Measurements from ENCODE around the gene SPNS3.

Gene SPNS3

DNA sequence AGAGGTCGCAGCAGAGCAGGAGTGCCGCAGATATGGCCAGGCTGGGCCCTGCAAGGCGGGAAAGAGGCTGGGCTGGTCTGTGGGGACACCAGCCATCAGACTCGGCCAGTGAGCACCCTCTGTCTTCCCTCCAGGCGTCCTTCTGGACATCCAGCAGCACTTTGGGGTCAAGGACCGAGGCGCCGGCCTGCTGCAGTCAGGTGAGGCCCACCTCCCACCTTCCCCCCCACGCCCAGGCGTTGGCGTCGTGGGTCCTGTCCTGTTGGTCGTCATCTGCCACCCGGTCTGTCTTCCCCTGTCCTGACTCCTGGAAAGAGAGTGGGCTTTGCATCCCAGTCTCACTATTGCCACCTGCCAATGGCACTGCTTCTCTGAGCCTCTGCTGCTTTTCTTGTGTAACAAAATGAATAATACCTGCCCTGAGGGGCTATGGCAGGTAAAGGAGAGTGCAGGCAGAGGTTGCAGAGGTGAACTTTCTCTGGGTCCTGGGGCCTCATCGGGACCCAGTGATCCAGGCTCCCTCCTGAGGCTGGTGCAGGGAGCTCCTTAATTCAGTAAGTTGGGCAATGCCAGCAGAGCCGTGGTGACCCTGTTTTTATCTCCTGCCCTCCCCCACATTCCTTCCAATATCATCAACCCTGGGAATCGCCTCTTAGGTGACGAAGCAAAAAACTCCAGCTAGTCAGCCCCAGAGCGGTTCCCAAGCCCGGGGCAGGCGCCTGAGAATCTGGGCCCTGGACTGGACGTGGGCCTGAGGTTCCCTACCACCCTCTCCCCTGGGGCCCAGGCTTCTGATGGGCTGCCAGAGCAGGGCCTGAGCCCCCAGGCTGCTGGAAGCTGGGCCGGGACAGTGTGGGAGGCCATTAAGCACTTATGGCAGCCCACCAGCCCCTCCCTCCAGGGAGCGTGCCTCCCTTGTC is 79.6 kb downstream of the SPNS3 start:
- Histone ChIP-seq H3K36me3 (ENCODE audit: control insufficient read depth, insufficient read depth, low read length) (no peaks in the 10 kb centered on the region), H3K27ac (ENCODE audit: low read depth, low read length) (no peak overlapping the region), H3K9me3 (ENCODE audit: control insufficient read depth, insufficient read depth, low read depth, low read length) (no peaks in the 10 kb centered on the region), H3K4me1 (ENCODE audit: control insufficient read depth, insufficient read depth, low read length) (peaks cover 10% of the 10 kb centered on the region; the same call in 1 of the 2 replicates), H3K4me3 (ENCODE audit: low read depth, low read length) (no peak overlapping the region), H3K27me3 (ENCODE audit: control insufficient read depth, insufficient read depth, low read length) (peaks cover 4% of the 10 kb centered on the region; the same call in 1 of the 2 replicates), H3K9ac (ENCODE audit: low read length) (no peak overlapping the region)

DNA sequence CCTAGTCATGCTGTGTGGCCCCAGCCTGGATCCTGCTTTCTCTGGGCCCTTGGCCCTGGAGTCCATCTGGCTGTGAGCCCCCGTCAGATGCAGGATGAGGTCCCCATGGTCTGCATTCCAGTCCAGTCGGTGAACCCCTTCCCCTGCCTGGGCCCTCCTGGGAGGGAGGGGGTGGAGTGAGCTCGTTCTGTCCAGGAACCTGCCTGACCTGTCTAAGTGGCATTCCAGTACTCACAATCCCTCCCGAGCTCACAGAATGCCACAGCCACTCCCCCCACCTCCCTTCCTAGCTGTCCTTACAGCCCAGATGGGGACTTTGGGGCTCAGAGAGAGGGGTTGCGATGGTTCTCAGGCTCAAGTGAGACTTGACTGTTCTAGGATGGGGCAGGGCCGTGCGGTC is 80.5 kb downstream of the SPNS3 start:
- Histone ChIP-seq H3K4me3 (ENCODE audit: low read depth, low read length) (no peak overlapping the region), H3K36me3 (ENCODE audit: control insufficient read depth, insufficient read depth, low read length) (no peaks in the 10 kb centered on the region), H3K27ac (ENCODE audit: low read depth, low read length) (no peak overlapping the region), H3K9me3 (ENCODE audit: control insufficient read depth, insufficient read depth, low read depth, low read length) (no peaks in the 10 kb centered on the region), H3K9ac (ENCODE audit: low read length) (no peak overlapping the region), H3K4me1 (ENCODE audit: control insufficient read depth, insufficient read depth, low read length) (peaks cover 13% of the 10 kb centered on the region), H3K27me3 (ENCODE audit: control insufficient read depth, insufficient read depth, low read length) (peaks cover 7% of the 10 kb centered on the region; the same call in 1 of the 2 replicates)

DNA sequence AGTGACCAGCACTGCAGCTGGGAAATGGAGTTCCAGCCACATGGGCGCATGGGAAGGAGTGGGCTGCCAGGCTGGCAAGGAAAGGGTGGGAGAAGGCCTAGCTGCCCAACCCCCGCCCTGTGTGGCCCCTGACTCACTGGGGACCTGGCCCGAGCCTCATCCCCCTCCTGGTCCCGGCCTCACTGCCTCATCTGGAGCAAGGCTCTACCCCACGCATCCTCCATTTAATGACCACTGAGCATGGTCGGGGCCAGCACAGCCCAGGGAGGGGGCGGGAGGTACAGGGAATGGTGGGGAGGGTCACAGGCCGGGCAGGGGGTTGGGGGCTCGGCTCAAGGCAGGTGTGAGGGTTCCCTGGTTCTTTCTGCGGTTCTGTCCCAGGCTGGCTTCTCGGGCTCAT is 81.0 kb downstream of the SPNS3 start:
- H3K9me3 ChIP-seq (ENCODE audit: control insufficient read depth, insufficient read depth, low read depth, low read length) = no peaks in the 10 kb centered on the region
- H3K27ac ChIP-seq (ENCODE audit: low read depth, low read length) = no peak overlapping the region
- no peak overlapping the region for H3K4me3 ChIP-seq (ENCODE audit: low read depth, low read length)
- no peak overlapping the region for H3K9ac ChIP-seq (ENCODE audit: low read length)
- H3K4me1 ChIP-seq (ENCODE audit: control insufficient read depth, insufficient read depth, low read length) = peaks cover 18% of the 10 kb centered on the region
- H3K27me3 ChIP-seq (ENCODE audit: control insufficient read depth, insufficient read depth, low read length) = peaks cover 7% of the 10 kb centered on the region; the same call in 1 of the 2 replicates
- H3K36me3 ChIP-seq (ENCODE audit: control insufficient read depth, insufficient read depth, low read length) = no peaks in the 10 kb centered on the region

DNA sequence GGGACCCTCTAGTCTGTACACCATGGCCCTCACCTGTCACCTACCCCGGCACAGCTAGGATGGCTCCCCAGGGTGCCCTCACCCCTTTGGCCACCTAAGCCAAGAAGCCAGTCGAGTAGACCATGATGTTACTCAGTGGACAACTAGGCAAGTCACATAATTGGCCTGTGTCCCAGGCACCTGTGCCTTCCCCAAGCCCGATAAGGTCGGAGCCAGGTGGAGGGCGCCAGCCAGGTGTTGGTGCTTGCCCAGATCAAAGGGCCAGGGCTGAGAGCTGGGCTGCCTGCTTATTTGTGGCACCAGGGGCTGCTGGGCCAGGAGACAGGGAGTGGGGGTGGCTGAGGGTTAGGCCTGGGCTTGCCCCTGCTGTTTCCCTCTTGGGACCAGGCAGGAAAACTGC is 81.8 kb downstream of the SPNS3 start:
- H3K27me3 ChIP-seq (ENCODE audit: control insufficient read depth, insufficient read depth, low read length) = peaks cover 9% of the 10 kb centered on the region; the same call in 1 of the 2 replicates
- H3K27ac ChIP-seq (ENCODE audit: low read depth, low read length) = no peak overlapping the region
- no peaks in the 10 kb centered on the region for H3K9me3 ChIP-seq (ENCODE audit: control insufficient read depth, insufficient read depth, low read depth, low read length)
- H3K4me3 ChIP-seq (ENCODE audit: low read depth, low read length) = no peak overlapping the region
- H3K36me3 ChIP-seq (ENCODE audit: control insufficient read depth, insufficient read depth, low read length) = no peaks in the 10 kb centered on the region
- H3K9ac ChIP-seq (ENCODE audit: low read length) = no peak overlapping the region
- peaks cover 18% of the 10 kb centered on the region for H3K4me1 ChIP-seq (ENCODE audit: control insufficient read depth, insufficient read depth, low read length)

DNA sequence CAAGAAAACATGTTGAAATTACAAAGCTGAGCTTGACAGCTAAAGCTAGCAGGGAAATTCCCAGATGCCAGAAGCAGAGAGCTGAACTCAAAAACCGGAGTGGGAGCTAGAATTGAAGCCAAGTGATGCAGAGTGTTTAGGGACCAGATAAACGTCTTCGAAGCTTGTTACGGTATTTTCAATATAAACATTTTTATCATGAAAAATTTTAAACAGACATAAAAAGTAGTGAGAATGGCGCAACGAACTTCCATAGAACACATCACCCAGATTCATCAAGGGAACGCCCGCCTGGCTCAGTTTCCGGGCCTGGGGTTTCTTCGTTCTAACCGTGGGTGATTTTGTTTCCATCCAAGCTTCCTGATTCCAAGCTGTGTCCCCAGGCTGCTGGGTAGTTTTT is 83.0 kb downstream of the SPNS3 start:
- Histone ChIP-seq H3K27ac (ENCODE audit: low read depth, low read length) (no peak overlapping the region), H3K4me3 (ENCODE audit: low read depth, low read length) (no peak overlapping the region), H3K27me3 (ENCODE audit: control insufficient read depth, insufficient read depth, low read length) (peaks cover 8% of the 10 kb centered on the region; the same call in 1 of the 2 replicates), H3K36me3 (ENCODE audit: control insufficient read depth, insufficient read depth, low read length) (no peaks in the 10 kb centered on the region), H3K4me1 (ENCODE audit: control insufficient read depth, insufficient read depth, low read length) (peaks cover 18% of the 10 kb centered on the region), H3K9me3 (ENCODE audit: control insufficient read depth, insufficient read depth, low read depth, low read length) (no peaks in the 10 kb centered on the region), H3K9ac (ENCODE audit: low read length) (no peak overlapping the region)

DNA sequence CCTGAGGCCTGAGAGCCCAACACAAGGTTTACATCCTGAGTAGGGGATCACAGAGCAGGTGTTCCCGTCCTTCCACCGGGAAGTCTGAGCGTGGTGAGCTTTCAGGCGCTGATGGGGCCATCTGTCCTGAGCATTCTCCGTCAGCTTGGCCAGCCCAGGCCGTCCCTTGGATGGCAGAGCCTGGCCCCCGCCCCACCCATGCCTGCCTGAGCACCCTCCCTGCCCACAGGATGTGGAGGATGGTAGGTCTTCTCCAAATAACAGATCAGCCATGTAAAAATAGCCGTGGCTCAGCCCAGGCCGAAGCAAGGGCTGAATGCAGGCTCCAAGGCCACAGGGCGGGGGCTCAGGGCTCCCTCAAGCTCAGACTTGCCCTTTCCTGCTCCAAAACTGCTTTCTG is 85.2 kb downstream of the SPNS3 start:
- Histone ChIP-seq H3K4me1 (ENCODE audit: control insufficient read depth, insufficient read depth, low read length) (peaks cover 15% of the 10 kb centered on the region), H3K9me3 (ENCODE audit: control insufficient read depth, insufficient read depth, low read depth, low read length) (no peaks in the 10 kb centered on the region), H3K27me3 (ENCODE audit: control insufficient read depth, insufficient read depth, low read length) (peaks cover 17% of the 10 kb centered on the region; the same call in 1 of the 2 replicates), H3K9ac (ENCODE audit: low read length) (no peak overlapping the region), H3K27ac (ENCODE audit: low read depth, low read length) (no peak overlapping the region), H3K36me3 (ENCODE audit: control insufficient read depth, insufficient read depth, low read length) (no peaks in the 10 kb centered on the region), H3K4me3 (ENCODE audit: low read depth, low read length) (no peak overlapping the region)

DNA sequence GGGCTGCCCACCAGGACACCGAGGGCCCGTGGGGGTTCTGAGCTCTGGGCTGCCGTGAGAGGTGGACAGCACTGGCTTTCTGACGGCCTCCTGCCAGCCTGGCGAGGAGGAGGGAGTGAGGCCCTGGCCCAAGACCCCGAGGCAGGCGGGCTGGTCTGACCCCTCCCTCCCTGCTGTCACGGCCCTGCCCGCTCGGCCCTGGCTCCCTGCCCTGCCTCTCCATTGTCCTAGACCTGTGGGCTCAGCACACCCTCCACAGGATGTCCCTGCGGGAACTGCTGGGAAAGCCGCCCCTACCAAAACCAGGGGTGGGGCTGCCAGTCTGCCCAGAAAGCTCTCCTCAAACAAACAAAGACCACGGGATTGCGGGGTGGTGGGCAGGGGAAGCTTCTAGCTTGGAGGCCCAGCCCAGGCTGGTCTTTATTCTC is 85.6 kb downstream of the SPNS3 start:
- H3K9ac ChIP-seq (ENCODE audit: low read length) = no peak overlapping the region
- no peak overlapping the region for H3K4me3 ChIP-seq (ENCODE audit: low read depth, low read length)
- H3K9me3 ChIP-seq (ENCODE audit: control insufficient read depth, insufficient read depth, low read depth, low read length) = no peaks in the 10 kb centered on the region
- no peaks in the 10 kb centered on the region for H3K36me3 ChIP-seq (ENCODE audit: control insufficient read depth, insufficient read depth, low read length)
- peaks cover 11% of the 10 kb centered on the region; the same call in 1 of the 2 replicates for H3K4me1 ChIP-seq (ENCODE audit: control insufficient read depth, insufficient read depth, low read length)
- H3K27me3 ChIP-seq (ENCODE audit: control insufficient read depth, insufficient read depth, low read length) = peaks cover 20% of the 10 kb centered on the region; the same call in 1 of the 2 replicates
- H3K27ac ChIP-seq (ENCODE audit: low read depth, low read length) = no peak overlapping the region

DNA sequence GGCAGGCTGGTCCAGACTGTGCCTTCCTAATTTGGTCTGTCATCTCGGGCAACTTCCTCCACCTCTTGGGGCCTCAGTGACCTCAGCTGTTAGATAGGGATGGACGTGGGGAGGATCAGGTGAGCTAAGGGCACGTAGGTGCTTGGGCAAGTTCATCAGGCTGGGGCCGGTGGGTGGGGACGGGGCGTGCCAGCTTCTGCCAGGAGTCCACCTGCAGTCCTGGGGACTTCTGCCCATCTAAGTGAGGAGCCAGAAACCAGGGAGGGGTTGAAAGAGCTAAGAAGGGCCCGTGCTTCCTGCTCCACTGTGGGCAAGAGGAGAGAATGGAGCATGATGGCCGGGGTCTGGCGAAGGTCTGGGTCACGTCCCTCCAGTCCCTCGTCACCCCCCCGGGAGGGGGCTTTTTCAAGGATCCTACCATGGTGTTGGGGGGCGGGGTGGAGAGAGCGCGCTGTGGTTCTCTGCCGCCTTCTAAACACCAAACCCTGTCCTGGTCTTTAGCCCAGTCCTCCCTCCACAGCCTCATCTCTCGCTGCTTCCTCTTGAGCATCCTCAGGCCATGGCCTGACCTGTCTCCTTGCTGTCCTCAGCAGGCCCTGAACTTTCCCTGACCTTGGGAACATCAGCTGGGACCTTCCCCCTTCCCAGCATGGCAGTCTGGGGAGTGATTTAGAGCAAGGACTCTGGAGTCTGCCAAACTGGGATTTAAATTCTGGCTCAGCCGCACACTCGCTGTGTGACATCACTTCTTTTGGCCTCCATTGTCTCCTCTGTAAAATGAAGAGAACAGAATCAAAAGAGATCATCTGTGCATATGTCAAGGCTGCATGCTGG is 86.5 kb downstream of the SPNS3 start:
- peaks cover 8% of the 10 kb centered on the region; the same call in 1 of the 2 replicates for H3K4me1 ChIP-seq (ENCODE audit: control insufficient read depth, insufficient read depth, low read length)

DNA sequence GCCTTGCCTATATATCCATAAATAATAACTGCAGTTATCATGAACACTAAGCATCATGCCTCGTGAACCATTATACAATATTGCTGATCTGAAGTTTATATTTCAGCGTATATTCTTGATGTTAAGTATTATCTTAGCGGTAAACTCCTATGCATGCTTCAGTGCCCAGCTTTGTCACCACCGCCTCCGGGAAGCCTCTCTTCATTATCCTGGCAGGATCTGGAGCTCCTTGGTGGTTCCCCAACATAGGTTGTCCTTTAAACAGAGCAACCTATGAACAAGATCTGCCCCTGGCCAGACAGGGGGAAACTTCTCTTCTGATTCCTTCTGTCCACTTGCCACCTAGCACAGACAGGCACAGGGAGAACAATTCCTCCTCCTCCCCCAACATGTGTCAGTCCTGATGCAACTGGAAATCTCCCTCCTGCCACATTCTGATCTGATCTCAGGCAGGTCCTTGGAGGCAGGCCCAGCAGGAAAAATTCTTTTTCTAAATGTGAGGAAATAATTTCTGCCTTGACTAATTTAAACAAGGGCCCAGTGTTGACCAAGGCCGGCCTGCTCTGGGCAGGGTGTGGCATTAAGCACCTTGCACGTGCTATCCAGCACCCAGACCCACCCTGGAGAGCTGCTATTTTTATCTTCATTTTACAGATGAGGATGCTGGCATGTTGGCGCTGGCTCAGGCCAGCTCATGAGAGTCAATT is 87.3 kb downstream of the SPNS3 start:
- H3K9me3 ChIP-seq (ENCODE audit: control insufficient read depth, insufficient read depth, low read depth, low read length) = no peaks in the 10 kb centered on the region
- no peak overlapping the region for H3K27ac ChIP-seq (ENCODE audit: low read depth, low read length)
- no peak overlapping the region for H3K4me3 ChIP-seq (ENCODE audit: low read depth, low read length)
- no peak overlapping the region for H3K9ac ChIP-seq (ENCODE audit: low read length)
- H3K27me3 ChIP-seq (ENCODE audit: control insufficient read depth, insufficient read depth, low read length) = peaks cover 36% of the 10 kb centered on the region
- no peaks in the 10 kb centered on the region for H3K36me3 ChIP-seq (ENCODE audit: control insufficient read depth, insufficient read depth, low read length)
- peaks cover 8% of the 10 kb centered on the region; the same call in 1 of the 2 replicates for H3K4me1 ChIP-seq (ENCODE audit: control insufficient read depth, insufficient read depth, low read length)

More for the DNA sequence above, 86.5 kb downstream of the SPNS3 start:
- Histone ChIP-seq H3K9ac (ENCODE audit: low read length) (no peak overlapping the region), H3K27ac (ENCODE audit: low read depth, low read length) (no peak overlapping the region), H3K27me3 (ENCODE audit: control insufficient read depth, insufficient read depth, low read length) (peaks cover 29% of the 10 kb centered on the region), H3K4me3 (ENCODE audit: low read depth, low read length) (no peak overlapping the region), H3K36me3 (ENCODE audit: control insufficient read depth, insufficient read depth, low read length) (no peaks in the 10 kb centered on the region), H3K9me3 (ENCODE audit: control insufficient read depth, insufficient read depth, low read depth, low read length) (no peaks in the 10 kb centered on the region)

DNA sequence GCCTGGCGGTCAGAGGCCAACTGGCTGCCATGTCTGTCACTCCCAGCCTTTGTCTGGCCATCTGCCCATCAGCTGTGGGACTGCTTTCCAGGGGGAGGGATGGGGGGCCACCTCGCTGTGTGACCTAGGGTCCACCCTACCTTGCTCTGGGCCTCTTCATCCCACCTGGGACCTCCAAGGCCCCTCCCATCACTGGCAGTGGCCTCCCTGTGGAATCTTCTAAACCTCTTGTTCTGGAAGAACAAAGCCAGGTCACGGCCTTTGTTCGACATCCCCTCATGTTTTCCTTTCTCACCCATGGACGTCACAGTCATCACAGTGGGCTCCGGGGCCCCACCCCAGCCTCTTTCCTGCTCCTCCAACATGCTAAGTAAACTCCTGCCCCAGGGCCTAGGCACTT is 88.9 kb downstream of the SPNS3 start:
- no peak overlapping the region for H3K9ac ChIP-seq (ENCODE audit: low read length)
- peaks cover 52% of the 10 kb centered on the region for H3K27me3 ChIP-seq (ENCODE audit: control insufficient read depth, insufficient read depth, low read length)
- H3K36me3 ChIP-seq (ENCODE audit: control insufficient read depth, insufficient read depth, low read length) = no peaks in the 10 kb centered on the region
- no peak overlapping the region for H3K27ac ChIP-seq (ENCODE audit: low read depth, low read length)
- H3K4me1 ChIP-seq (ENCODE audit: control insufficient read depth, insufficient read depth, low read length) = peaks cover 13% of the 10 kb centered on the region; the same call in 1 of the 2 replicates
- no peak overlapping the region for H3K4me3 ChIP-seq (ENCODE audit: low read depth, low read length)
- no peaks in the 10 kb centered on the region for H3K9me3 ChIP-seq (ENCODE audit: control insufficient read depth, insufficient read depth, low read depth, low read length)

Measured in HUES6 (cell line).